GM19372 (cell line): ENCODE results near the gene GFRA4.

Experiments used
- ATAC-seq: cut with Tn5 transposase; IDR thresholded peaks from one replicate; pipeline ENCODE4 v1.9.1; 2021; ENCODE audit warnings: mild to moderate bottlenecking, low read depth, moderate library complexity; ENCODE audit not compliant: unreplicated experiment

Gene GFRA4

GRCh38 chr20:3663031-3663701, at the start of gene GFRA4:
Gene GFRA4 (minus strand): TSS chr20:3663399. CDS start chr20:3663399, 0 bp downstream.
- ATAC-seq: no peak

- ATAC-seq: no peak
Measured at GRCh38 chr20:3712279-3712873, 49.2 kb upstream of the GFRA4 start, which contains the start of gene SIGLEC1. Gene SIGLEC1 (minus strand): TSS chr20:3712600. CDS start chr20:3707128, 5,472 bp downstream.

GRCh38 chr20:3711484-3711941, 48.3 kb upstream of the GFRA4 start:
- ATAC-seq: no peak

GRCh38 chr20:3710703-3711483, 47.7 kb upstream of the GFRA4 start:
- ATAC-seq: no peak

GRCh38 chr20:3710011-3710466, 46.8 kb upstream of the GFRA4 start:
- no peak for ATAC-seq

- ATAC-seq: no peak
Measured at GRCh38 chr20:3707508-3707899, 44.3 kb upstream of the GFRA4 start.

GRCh38 chr20:3706774-3707507, 43.7 kb upstream of the GFRA4 start:
- no peak for ATAC-seq

GRCh38 chr20:3705970-3706739, 43.0 kb upstream of the GFRA4 start:
- ATAC-seq: no peak

GRCh38 chr20:3705491-3705969, 42.3 kb upstream of the GFRA4 start:
- ATAC-seq: no peak

- ATAC-seq: no peak
Measured at GRCh38 chr20:3704087-3704486, 40.9 kb upstream of the GFRA4 start.

- no peak for ATAC-seq
Measured at GRCh38 chr20:3702611-3703391, 39.6 kb upstream of the GFRA4 start.

- ATAC-seq: no peak
Measured at GRCh38 chr20:3701061-3701998, 38.1 kb upstream of the GFRA4 start.

- no peak for ATAC-seq
Measured at GRCh38 chr20:3699037-3699436, 35.8 kb upstream of the GFRA4 start.

- no peak for ATAC-seq
Measured at GRCh38 chr20:3698591-3699001, 35.4 kb upstream of the GFRA4 start.

- no peak for ATAC-seq
Measured at GRCh38 chr20:3697588-3698305, 34.5 kb upstream of the GFRA4 start.

GRCh38 chr20:3696745-3697587, 33.8 kb upstream of the GFRA4 start:
- no peak for ATAC-seq
